ENCODE data around the gene UBE2E2.
"Not testable (repeated sequence)": the region's sequence is repeated elsewhere in the genome, so short reads cannot be mapped to it uniquely, and the experiment has no call there.

Gene UBE2E2

DNA sequence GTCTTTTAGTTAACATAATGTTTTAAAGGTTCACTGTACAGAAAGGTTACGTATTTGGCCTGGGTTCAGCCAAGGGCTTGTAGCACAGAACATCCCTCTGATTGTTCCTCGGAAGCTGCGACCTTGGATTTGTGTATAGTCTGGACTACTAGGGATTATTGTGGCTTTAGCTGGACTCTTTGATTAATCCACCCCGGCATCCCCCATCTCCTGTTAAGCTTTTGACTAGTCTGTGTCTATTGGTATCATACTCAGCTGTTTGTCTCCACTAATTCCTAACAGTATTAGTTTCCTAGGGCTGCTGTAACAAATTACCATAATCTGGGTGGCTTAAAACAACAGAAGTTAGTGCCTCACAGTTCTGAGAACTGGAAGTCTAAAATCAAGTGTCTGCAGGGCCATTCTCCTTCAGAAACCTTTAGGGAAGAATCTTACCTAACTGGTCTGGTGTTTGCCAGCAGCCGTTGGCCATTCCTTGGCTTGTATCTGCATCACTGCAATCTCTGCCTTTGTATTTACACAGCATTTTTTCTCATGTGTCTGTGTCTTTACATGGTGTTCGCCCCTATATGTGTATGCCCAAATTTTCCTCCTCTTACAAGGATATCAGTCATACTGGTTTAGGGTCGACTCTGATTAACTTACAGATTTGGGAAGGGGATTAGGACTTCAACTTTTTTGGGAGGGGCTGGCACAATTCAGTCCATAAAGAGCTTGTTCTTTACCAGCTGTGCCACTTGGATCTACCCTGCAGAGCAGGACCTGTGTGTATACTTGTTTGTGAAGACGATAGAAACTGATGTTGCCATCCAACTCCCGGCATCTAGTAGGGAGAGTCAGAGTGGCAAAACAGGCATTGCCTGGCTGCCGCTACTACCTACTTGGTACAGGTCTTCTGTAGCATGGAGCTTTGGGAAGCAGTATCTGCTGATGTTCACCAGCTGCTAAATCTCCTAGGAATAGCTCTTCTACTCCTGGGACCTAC lies 117.8 kb downstream of the UBE2E2 start:
- no peaks in the 10 kb centered on the region for H3K36me3 ChIP-seq (ENCODE audit: insufficient read depth, low read depth, low read length)
- peaks cover 13% of the 10 kb centered on the region; the same call in 1 of the 2 replicates for H3K9me3 ChIP-seq (ENCODE audit: insufficient read depth, low read depth, low read length)
- no peaks in the 10 kb centered on the region for H3K27me3 ChIP-seq (ENCODE audit: insufficient read depth, low read length)
- H3K4me1 ChIP-seq (ENCODE audit: insufficient read depth, low read length), result peaks cover 3% of the 10 kb centered on the region; the same call in 1 of the 2 replicates
- H3K4me3 ChIP-seq (ENCODE audit: low read length), result no peak overlapping the region
- H3K9ac ChIP-seq (ENCODE audit: low read depth, low read length), result no peak overlapping the region
- no peak overlapping the region for H3K27ac ChIP-seq (ENCODE audit: low read length)

GRCh38 chr3:23324745-23325144 lies 121.6 kb downstream of the UBE2E2 start:
- no peaks in the 10 kb centered on the region for H3K36me3 ChIP-seq (ENCODE audit: insufficient read depth, low read depth, low read length)
- H3K27ac ChIP-seq (ENCODE audit: low read length), result no peak overlapping the region
- H3K9me3 ChIP-seq (ENCODE audit: insufficient read depth, low read depth, low read length), result no peaks in the 10 kb centered on the region
- H3K9ac ChIP-seq (ENCODE audit: low read depth, low read length), result no peak overlapping the region
- H3K27me3 ChIP-seq (ENCODE audit: insufficient read depth, low read length), result no peaks in the 10 kb centered on the region
- H3K4me1 ChIP-seq (ENCODE audit: insufficient read depth, low read length), result peaks cover 3% of the 10 kb centered on the region; the same call in 1 of the 2 replicates
- H3K4me3 ChIP-seq (ENCODE audit: low read length), result no peak overlapping the region

GRCh38 chr3:23325466-23326065 lies 122.4 kb downstream of the UBE2E2 start:
- H3K9ac ChIP-seq (ENCODE audit: low read depth, low read length), result no peak overlapping the region
- no peaks in the 10 kb centered on the region for H3K27me3 ChIP-seq (ENCODE audit: insufficient read depth, low read length)
- H3K36me3 ChIP-seq (ENCODE audit: insufficient read depth, low read depth, low read length), result no peaks in the 10 kb centered on the region
- no peak overlapping the region for H3K27ac ChIP-seq (ENCODE audit: low read length)
- peaks cover 3% of the 10 kb centered on the region; the same call in 1 of the 2 replicates for H3K4me1 ChIP-seq (ENCODE audit: insufficient read depth, low read length)
- no peaks in the 10 kb centered on the region for H3K9me3 ChIP-seq (ENCODE audit: insufficient read depth, low read depth, low read length)
- no peak overlapping the region for H3K4me3 ChIP-seq (ENCODE audit: low read length)

- no peak overlapping the region for H3K4me3 ChIP-seq (ENCODE audit: low read length)
- no peak overlapping the region for H3K9ac ChIP-seq (ENCODE audit: low read depth, low read length)
- H3K27me3 ChIP-seq (ENCODE audit: insufficient read depth, low read length), result no peaks in the 10 kb centered on the region
- H3K27ac ChIP-seq (ENCODE audit: low read length), result no peak overlapping the region
- no peaks in the 10 kb centered on the region for H3K36me3 ChIP-seq (ENCODE audit: insufficient read depth, low read depth, low read length)
- no peaks in the 10 kb centered on the region for H3K9me3 ChIP-seq (ENCODE audit: insufficient read depth, low read depth, low read length)
- no peaks in the 10 kb centered on the region for H3K4me1 ChIP-seq (ENCODE audit: insufficient read depth, low read length)
These were observed 126.5 kb downstream of the UBE2E2 start for GRCh38 chr3:23329471-23330105.

DNA sequence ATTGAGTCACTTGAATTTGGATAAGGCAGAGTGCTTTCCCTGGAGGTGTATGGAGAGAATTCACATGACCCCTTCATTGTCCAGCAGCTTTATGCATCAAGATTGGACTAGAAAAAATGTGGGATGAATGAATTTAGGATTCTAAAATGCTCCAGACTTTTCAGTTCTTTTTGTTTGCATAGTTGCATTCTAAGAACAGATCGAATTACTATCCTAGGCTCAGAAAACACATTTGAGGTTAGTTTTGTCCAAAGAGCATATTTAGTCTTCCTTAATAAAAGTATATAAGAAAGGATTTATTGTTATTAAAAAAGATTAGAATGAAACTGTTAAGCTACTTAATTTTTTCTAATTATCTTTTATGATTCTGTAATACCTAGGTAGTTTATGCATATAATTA lies 127.4 kb downstream of the UBE2E2 start:
- Histone ChIP-seq H3K4me3 (ENCODE audit: low read length) (no peak overlapping the region), H3K36me3 (ENCODE audit: insufficient read depth, low read depth, low read length) (no peaks in the 10 kb centered on the region), H3K27me3 (ENCODE audit: insufficient read depth, low read length) (no peaks in the 10 kb centered on the region), H3K9me3 (ENCODE audit: insufficient read depth, low read depth, low read length) (no peaks in the 10 kb centered on the region), H3K9ac (ENCODE audit: low read depth, low read length) (no peak overlapping the region), H3K27ac (ENCODE audit: low read length) (no peak overlapping the region), H3K4me1 (ENCODE audit: insufficient read depth, low read length) (no peaks in the 10 kb centered on the region)

GRCh38 chr3:23331141-23331935 lies 128.2 kb downstream of the UBE2E2 start:
- H3K9ac ChIP-seq (ENCODE audit: low read depth, low read length), result no peak overlapping the region
- H3K36me3 ChIP-seq (ENCODE audit: insufficient read depth, low read depth, low read length), result no peaks in the 10 kb centered on the region
- no peaks in the 10 kb centered on the region for H3K27me3 ChIP-seq (ENCODE audit: insufficient read depth, low read length)

GRCh38 chr3:23333633-23334032 lies 130.5 kb downstream of the UBE2E2 start:
- Histone ChIP-seq H3K9ac (ENCODE audit: low read depth, low read length) (no peak overlapping the region), H3K27ac (ENCODE audit: low read length) (no peak overlapping the region), H3K4me1 (ENCODE audit: insufficient read depth, low read length) (no peaks in the 10 kb centered on the region), H3K27me3 (ENCODE audit: insufficient read depth, low read length) (no peaks in the 10 kb centered on the region), H3K36me3 (ENCODE audit: insufficient read depth, low read depth, low read length) (no peaks in the 10 kb centered on the region), H3K4me3 (ENCODE audit: low read length) (no peak overlapping the region), H3K9me3 (ENCODE audit: insufficient read depth, low read depth, low read length) (no peaks in the 10 kb centered on the region)

More at GRCh38 chr3:23331141-23331935, 128.2 kb downstream of the UBE2E2 start:
- H3K4me3 ChIP-seq (ENCODE audit: low read length), result no peak overlapping the region
- no peak overlapping the region for H3K27ac ChIP-seq (ENCODE audit: low read length)
- no peaks in the 10 kb centered on the region for H3K4me1 ChIP-seq (ENCODE audit: insufficient read depth, low read length)
- H3K9me3 ChIP-seq (ENCODE audit: insufficient read depth, low read depth, low read length), result no peaks in the 10 kb centered on the region

DNA sequence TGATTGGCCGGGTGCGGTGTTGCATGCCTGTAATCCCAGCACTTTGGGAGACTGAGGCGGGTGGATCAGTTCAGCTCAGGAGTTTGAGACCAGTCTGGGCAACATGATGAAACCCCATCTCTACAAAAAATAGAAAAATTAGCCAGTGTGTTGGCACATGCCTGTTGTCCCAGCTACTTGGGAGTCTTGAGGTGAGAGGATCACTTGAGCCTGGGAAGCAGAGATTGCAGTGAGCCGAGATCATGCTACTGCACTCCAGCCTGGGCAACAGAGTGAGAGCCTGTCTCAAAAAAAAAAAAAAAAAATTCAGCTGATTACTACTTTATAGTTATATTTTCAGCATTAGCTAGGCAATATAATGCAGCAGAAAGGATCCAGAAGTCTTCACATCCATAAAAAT lies 133.7 kb downstream of the UBE2E2 start:
- H3K36me3 ChIP-seq (ENCODE audit: insufficient read depth, low read depth, low read length); H3K9me3 ChIP-seq (ENCODE audit: insufficient read depth, low read depth, low read length); H3K9ac ChIP-seq (ENCODE audit: low read depth, low read length); H3K4me3 ChIP-seq (ENCODE audit: low read length); H3K4me1 ChIP-seq (ENCODE audit: insufficient read depth, low read length); H3K27ac ChIP-seq (ENCODE audit: low read length); H3K27me3 ChIP-seq (ENCODE audit: insufficient read depth, low read length): not testable (repeated sequence)

DNA sequence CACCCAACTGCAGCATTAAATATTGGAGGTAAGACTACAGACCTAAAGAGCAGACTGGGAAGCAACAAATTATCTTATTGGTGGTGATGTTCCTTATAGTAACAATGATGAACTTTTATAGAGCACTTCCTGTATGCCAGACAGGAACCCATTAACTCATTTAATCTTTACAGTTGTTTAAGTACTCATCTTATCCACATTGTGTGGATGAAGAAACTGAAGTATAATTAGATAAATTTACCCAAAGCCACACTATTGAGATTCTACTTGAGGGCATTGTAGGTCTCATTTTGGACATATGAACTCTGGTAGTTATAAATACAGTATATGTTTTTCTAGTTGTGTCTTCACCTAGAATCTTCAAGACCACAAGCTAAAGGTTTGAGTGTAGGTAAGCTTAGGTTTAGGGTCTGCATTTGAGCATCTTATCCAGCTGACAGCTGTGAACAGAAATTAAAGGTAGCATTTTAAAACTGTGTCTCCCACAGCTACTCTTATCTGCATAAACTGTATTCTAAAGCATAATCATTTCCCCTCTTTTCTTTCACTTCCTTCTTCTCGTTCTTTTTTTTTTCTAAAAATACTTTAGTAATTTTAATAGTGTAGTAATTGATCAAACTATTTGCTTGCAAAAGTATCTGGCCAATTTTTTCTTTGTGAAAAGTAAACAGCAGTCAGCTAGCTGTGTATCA lies 138.2 kb downstream of the UBE2E2 start:
- H3K27me3 ChIP-seq (ENCODE audit: insufficient read depth, low read length), result no peaks in the 10 kb centered on the region
- H3K4me3 ChIP-seq (ENCODE audit: low read length), result no peak overlapping the region
- H3K4me1 ChIP-seq (ENCODE audit: insufficient read depth, low read length), result no peaks in the 10 kb centered on the region; the same call in 1 of the 2 replicates
- H3K27ac ChIP-seq (ENCODE audit: low read length), result no peak overlapping the region
- no peaks in the 10 kb centered on the region for H3K9me3 ChIP-seq (ENCODE audit: insufficient read depth, low read depth, low read length)
- H3K36me3 ChIP-seq (ENCODE audit: insufficient read depth, low read depth, low read length), result no peaks in the 10 kb centered on the region
- no peak overlapping the region for H3K9ac ChIP-seq (ENCODE audit: low read depth, low read length)

- Histone ChIP-seq H3K9ac (ENCODE audit: low read depth, low read length) (no peak overlapping the region), H3K27me3 (ENCODE audit: insufficient read depth, low read length) (no peaks in the 10 kb centered on the region), H3K4me1 (ENCODE audit: insufficient read depth, low read length) (no peaks in the 10 kb centered on the region; the same call in 1 of the 2 replicates), H3K9me3 (ENCODE audit: insufficient read depth, low read depth, low read length) (no peaks in the 10 kb centered on the region), H3K36me3 (ENCODE audit: insufficient read depth, low read depth, low read length) (no peaks in the 10 kb centered on the region), H3K4me3 (ENCODE audit: low read length) (no peak overlapping the region), H3K27ac (ENCODE audit: low read length) (no peak overlapping the region)
These were observed 139.2 kb downstream of the UBE2E2 start for GRCh38 chr3:23342343-23342742.

All from iPS-20b (cell line).